Breast epithelium (tissue), 3 donors: ENCODE measurements around the gene GRB14.

ENCODE experiments used
- POLR2A ChIP-seq: fragments of 450-650 bp; IDR thresholded peaks from one replicate; pipeline ENCODE4 v1.6.1; 2016; ENCODE audit warnings: antibody characterized with exemption, mild to moderate bottlenecking, moderate library complexity
- TF ChIP-seq, protein P1 (sequence below), 3 donors: fragments of 450-650 bp; IDR thresholded peaks; one replicate each; pipeline ENCODE4 v1.5.1; 2016 to 2017; ENCODE audit warnings: antibody characterized with exemption in 3 of 3, mild to moderate bottlenecking in 3 of 3, moderate library complexity in 3 of 3

DNA sequence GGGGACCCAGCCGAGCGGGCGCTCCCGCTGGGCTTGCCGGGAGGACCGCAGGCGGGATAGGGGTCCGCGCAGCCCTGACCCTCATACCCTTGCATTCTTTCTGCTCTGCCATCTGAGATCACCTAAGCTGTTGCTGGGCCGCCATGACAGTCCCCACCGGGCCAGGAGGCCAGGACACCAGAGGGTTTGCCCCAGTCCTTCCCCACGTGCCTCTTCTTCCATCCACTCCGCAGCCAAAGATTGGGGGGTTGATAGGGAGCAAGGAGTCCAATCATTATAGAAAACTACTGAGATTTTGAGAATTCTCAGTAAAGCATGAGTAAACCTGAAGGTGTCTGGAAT lies 453 bp upstream of the GRB14 start:
- TF ChIP-seq, protein P1, sequence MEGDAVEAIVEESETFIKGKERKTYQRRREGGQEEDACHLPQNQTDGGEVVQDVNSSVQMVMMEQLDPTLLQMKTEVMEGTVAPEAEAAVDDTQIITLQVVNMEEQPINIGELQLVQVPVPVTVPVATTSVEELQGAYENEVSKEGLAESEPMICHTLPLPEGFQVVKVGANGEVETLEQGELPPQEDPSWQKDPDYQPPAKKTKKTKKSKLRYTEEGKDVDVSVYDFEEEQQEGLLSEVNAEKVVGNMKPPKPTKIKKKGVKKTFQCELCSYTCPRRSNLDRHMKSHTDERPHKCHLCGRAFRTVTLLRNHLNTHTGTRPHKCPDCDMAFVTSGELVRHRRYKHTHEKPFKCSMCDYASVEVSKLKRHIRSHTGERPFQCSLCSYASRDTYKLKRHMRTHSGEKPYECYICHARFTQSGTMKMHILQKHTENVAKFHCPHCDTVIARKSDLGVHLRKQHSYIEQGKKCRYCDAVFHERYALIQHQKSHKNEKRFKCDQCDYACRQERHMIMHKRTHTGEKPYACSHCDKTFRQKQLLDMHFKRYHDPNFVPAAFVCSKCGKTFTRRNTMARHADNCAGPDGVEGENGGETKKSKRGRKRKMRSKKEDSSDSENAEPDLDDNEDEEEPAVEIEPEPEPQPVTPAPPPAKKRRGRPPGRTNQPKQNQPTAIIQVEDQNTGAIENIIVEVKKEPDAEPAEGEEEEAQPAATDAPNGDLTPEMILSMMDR (IDR thresholded peaks at IDR 0.05) = no peak
- no peak for TF ChIP-seq POLR2A
